ENCODE results near the gene CACNA2D4. TPM values are rescaled to one million over a fixed set of nuclear protein-coding genes. Genes with fewer than 3 reads are reported as not detected.
A peak's percentile ranks its signal among the peaks of the same experiment; 100 is the strongest.

CACNA2D4 gene
- total RNA-seq, 1 donor from 2014 or later: 5.9 TPM

DNA sequence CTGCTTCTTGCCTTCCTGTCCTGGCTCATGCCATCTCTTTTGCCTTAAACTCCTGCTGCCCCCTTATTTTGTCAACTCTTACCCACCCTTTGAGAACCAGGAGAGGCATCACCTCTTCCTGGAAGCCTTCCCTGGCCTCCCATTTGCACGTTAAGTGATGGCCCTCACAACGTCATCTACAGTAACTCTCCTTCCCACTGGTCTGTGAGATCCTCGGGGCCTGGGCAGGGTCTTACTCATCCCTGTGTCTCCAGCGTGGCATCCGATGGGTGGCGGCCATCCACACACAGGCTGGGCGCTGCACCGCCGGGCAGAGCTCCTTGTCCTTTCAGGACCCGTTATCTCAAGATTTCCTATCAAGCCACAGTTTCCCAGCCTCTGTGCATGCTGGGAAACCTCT, 16.8 kb upstream of the CACNA2D4 start:
- DNase-seq (ENCODE audit: low spot score) (no peak), ATAC-seq (no peak)
- intact Hi-C loops (cut with DNase I): loop anchor here (10.0 kb wide), 1 partner anchor 300 kb away; no protein-coding TSS in a partner anchor

DNA sequence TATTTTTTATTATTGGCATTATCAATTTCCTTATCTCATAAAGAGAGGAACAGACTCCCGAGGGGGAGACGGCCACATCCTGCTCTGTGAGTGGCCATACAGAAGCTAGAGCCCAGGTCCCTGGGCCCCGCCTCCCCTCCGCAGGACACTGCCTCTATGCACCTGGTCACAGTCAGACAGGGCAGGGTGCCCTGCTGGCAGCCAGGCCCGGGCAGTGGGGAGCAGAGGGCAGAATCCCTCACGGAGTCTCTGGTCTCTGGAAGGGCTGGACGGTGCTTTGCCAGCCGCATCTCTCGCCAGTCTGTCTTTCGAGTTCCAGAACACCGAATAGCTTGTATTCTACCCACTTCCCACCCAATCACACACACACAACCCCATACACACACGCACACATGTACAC, 16.4 kb upstream of the CACNA2D4 start:
- DNase-seq (ENCODE audit: low spot score) (no peak), ATAC-seq (no peak)
- intact Hi-C loops (cut with DNase I): loop anchor here (10.0 kb wide), 1 partner anchor 300 kb away; no protein-coding TSS in a partner anchor

DNA sequence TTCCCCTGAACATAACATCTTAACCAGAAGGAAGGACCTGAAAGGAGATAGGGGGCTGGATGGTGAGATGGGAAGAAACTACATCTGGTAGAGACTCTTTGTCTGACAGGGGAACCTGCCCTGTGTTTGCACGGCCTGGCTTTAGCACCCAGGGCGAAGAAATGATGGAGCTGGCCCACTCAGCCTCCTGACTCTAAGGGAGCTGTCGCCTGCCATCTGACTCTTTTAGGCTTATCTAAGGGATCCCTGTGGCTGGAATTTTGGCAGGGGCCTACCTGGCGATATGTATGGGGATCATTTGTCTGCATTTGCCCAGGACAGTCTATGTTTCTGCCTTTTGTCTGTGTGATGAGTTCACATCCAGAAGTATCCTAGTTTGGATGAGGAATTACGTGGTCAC, 15.6 kb upstream of the CACNA2D4 start:
- no peak for DNase-seq (ENCODE audit: low spot score)
- intact Hi-C loops (cut with DNase I): loop anchor here (10.0 kb wide), 1 partner anchor 299 kb away; no protein-coding TSS in a partner anchor
- no peak for ATAC-seq

DNA sequence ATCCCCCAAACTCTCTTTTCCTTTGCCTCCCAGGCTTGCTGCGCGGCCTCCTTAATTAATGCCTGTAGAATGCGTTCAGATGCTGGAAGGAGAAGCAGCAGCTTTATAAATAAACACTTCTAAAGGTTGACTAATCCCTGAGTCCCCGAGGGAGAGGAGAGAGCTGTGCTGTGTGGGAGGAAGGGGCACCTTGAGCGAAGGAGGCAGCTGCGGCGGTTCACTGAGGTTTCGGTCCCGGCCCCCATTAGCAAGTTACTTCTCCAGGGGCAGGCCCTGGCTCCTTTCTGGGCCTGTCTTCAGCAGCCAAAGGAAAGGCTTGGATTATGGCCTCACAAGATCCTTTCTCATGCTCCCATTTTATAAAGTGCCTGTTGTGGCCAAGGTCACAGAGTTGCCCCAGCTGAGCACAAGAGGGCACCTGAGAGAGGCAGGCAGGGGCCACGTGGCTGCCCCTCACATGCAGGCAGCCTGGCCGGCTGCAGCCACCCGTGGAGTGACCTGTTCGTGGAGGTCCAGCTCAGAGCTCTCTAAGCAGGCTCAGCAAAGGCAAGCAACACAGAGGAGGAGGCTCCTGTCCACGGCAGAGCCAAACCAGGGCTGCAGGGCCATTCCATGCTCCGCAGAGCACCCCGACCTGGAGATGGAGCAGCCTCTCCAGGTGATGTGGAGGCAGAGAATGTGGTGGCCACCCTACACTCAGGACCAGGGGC, 15.0 kb upstream of the CACNA2D4 start:
- peak; percentile 41 for DNase-seq (ENCODE audit: low spot score)

DNA sequence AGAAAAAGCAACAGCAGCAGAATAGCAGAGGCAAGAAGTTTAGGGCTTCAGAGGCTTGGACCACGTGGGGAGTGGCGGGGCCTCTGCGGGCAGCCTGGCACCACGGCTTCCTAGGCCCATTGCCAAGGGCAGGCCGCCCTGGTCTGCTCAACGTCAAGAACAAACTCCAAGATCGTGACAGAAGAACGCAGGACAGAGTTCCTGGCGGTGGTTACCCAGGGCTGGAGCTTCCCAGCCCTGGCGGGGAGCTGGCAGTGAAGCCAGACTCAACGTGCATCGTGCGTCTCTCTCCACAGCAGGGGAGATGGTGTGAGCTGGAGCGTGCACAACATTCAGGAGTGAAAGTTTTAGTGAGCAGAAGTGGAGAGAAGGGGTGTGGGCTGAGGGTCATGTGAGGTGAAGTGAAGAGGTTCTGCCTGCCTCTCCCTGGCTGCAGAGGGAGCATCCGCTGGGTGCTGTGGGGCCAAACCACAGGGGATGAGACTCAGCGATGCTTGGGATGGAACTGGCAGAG, 13.9 kb upstream of the CACNA2D4 start:
- peak; percentile 16 for ATAC-seq
- intact Hi-C loops (cut with DNase I): loop anchor here (10.0 kb wide), 1 partner anchor 298 kb away; no protein-coding TSS in a partner anchor
- DNase-seq (ENCODE audit: low spot score): peak; percentile 56

More for the DNA sequence above, 15.0 kb upstream of the CACNA2D4 start:
- peak; percentile 34 for ATAC-seq
- intact Hi-C loops (cut with DNase I): loop anchor here (10.0 kb wide), 1 partner anchor 299 kb away; no protein-coding TSS in a partner anchor

DNA sequence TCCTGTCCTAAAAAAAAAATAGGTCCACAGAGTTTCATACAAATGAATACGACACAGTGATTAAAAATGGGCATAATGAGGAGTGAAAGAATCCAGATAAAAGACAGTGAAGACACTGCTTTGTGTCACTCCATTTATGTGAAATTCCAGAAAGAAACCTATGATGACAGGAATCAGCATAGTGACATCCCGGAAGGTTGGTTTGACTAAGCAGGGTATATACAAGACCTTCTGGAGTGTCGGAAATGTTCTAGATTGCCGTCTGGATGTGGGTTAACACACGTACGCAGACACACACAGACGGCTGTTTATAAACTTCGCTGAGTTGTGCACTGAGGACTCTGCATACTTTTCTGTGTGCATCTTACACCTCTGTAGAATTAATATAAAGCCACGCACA, 13.2 kb upstream of the CACNA2D4 start:
- intact Hi-C loops (cut with DNase I): loop anchor here (10.0 kb wide), 1 partner anchor 297 kb away; no protein-coding TSS in a partner anchor
- DNase-seq (ENCODE audit: low spot score): no peak
- no peak for ATAC-seq

DNA sequence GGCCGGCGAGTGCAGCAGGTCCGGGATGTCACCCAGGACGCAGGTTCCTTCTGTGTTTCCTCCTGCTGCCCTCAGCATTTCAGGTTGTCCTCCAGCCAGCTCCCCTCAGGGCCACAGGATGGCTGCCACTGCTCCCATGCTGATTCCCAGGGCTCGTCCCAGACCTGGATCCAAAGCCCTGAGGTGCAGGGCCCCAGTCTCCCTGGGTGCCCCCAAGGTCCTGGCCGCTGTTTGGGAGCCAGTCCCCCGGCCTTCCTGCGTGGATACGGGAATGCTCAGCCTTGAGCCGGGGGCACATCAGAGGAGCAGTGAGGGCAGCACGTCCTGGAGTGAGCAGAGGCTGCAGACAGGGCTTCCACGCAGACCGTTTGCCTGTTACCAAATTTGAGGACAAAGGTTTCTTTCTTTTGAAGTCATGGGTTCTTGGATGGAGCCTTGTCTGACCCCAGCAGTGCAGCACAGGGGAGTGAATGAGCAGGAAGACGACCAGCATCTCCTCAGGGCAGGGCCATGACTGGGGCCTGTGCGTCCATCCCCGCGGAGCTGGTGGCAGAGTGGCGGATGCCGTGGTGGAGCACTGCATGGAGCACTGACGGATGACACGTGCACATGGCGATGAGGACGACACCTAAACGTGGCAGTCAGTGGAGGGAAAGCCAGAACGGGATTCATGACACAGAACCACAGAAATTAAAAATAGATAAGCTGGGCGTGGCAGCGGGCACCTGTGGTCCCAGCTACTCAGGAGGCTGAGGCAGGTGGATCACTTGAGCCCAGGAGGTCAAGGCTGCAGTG, 12.5 kb upstream of the CACNA2D4 start:
- ATAC-seq: no peak
- peak; percentile 44 for DNase-seq (ENCODE audit: low spot score)
- intact Hi-C loops (cut with DNase I): loop anchor here (10.0 kb wide), 1 partner anchor 296 kb away; no protein-coding TSS in a partner anchor

DNA sequence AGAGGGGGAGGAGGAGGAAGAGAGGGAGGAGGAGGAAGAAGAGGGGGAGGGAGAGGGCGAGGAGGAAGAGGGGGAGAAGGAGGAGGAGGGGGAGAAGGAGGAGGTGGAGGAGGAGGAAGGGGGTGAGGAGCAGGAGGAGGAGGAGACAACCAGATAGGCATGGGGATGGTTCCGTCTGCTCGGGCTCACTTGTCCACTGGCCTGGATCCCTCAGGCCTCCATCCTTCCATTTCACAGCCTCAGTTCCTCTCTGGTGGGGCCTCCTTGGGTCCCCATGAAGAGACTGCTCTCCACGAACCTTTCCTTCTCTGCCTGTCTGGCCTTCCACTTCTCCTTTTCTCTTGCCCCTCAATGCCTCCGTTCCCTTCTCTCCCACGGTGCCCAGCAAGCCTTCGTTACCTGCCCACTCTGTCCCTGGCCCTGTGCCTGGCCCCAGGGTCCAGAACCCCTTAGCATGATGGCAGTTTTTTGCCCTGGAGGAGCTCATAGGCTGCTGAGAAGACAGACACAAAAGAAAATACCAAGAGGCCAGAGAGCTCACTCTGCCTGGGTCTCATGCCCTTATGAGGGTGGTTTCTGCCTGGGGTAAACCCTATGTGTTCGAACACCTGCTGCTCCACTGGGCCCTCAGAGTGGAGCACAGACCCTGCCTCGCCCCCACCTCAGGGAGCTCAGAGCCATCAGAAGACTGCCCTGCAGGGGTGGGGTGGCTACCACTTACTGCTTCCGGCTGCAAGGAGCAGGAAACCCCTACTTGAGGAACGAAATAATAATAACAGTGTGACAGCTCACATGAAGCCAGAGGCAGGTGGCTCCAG, 11.7 kb upstream of the CACNA2D4 start:
- ATAC-seq (no peak), DNase-seq (ENCODE audit: low spot score) (peak; percentile 26)
- intact Hi-C loops (cut with DNase I): loop anchor here (10.0 kb wide), 1 partner anchor 295 kb away; no protein-coding TSS in a partner anchor

DNA sequence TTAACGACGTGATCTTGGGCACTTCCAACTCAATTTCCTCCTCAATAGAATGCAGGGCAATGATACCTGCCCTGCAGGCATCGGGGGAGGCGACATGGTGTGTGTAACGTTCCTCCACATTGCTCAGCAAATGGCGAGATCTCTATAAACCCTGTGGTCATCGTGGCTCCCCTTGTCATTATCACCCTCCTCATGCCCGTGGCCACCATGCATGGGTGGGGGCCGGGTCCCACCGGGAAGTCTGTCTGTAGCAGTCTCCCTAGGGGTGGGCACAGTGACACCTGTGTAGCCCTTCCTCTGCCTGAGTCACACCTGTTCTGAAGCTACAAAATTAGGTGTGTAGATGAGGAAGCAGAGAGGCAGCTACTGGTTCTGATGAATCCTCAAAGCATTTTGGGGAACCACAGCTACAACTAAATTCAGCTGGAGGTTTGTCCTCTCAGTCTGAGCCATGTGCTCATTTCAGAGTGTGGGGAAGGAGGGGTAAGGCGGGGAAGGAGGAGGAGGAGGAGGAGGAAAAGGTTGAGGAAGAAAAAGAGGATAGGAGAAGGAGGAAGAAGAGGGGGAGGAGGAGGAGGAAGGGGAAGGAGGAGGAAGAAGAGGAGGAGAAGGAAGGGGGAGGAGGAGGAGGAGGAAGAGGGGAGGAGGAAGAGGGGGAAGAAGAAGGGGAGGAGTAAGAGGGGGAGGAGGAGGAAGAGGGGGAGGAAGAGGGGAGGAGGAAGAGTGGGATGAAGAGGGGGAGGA, 11.0 kb upstream of the CACNA2D4 start:
- ATAC-seq (no peak), DNase-seq (ENCODE audit: low spot score) (peak; percentile 46)
- intact Hi-C loops (cut with DNase I): no loop called here

DNA sequence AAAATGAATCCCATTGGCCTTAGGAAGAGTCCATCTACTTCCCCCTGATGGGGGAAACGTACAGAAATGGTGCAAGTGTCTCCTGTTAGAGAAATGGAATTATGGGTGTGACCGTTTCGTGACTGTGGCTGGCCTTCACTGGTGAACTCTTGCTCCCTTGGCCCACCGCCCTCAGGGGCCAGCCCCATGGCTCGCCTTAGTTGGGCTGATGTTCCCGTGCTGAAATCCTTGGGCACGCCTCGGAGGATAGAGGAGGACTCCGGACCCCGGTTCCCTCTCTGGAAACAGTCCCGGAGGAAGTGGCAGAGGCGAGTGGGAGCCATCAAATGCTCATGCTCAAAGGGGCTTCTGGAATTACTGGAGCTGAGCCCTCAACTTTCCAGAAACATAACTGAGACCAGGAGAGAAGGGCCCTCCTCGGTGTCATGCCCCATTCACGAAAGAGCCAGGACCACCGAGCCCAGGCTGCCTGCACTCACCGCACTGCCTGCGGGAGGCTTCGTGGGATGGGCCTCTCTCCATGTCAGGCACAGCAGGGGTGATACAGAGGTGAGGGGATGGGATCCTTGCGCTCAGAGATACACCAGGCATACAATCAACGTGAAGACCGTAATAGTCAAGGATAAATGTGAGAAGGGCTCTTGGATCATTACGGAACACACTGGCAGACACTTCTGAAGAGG, 10.1 kb upstream of the CACNA2D4 start:
- DNase-seq (ENCODE audit: low spot score) (peak; percentile 53), ATAC-seq (no peak)
- intact Hi-C loops (cut with DNase I): no loop called here

DNA sequence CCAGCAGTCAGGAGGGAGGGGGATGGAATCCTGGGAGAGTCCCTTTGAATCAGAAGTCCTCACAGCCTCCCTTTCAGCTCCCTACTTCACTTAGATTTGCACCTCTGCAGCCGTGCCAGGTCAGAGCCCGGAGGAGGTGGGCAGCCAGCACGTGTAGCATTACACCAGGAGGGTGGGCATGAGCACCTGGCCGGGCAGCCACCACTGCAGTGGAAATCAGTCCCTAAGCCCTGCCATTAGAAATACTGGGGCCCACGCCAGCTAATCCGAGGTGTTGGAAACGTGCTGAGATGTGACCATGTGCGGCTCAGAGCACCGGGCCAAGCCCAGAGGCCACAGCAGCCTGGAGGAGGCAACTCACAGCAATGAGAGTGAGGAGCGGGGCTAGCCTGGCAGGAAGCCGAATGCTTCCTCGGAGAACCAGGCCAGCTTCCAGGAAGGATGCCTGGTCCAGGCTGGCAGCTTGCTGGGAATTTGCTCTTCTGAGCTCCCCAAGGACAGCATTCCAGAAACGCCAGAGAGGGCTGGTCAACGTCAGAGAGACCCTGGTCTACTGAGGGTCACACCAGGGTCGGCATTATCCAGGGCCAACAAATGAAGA, 9.4 kb upstream of the CACNA2D4 start:
- intact Hi-C loops (cut with DNase I): no loop called here

DNA sequence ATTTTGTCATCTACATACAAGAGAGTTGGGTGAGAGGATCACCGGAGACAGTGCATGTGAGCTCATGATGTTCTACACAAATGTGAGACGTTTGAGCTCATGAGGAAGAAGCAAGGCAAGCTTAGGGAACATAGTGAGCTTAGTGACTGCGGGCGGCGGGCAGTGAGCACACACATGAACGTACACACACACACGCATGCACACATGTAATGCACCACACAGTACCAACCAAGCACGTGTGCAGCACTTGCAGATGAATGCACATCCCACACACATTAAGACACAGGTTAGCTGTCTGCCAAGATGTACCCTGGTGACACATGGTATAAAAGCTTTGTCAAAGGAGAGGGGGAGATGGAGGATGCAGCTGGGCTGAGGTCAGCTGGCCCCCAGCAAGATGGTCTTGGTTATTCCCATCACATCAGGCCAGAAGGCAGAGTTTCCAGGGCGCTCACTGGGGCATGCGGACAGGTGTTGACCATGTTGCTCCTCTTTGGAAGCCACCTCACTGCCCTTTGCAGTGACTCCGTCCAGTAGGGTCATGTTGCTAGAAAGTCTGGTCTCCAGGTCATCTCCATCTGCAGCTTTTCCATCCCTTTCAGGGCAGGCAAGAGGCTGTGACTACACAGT, 8.7 kb upstream of the CACNA2D4 start:
- intact Hi-C loops (cut with DNase I): no loop called here
- no peak for ATAC-seq
- no peak for DNase-seq (ENCODE audit: low spot score)

More for the DNA sequence above, 9.4 kb upstream of the CACNA2D4 start:
- DNase-seq (ENCODE audit: low spot score) (peak; percentile 49), ATAC-seq (no peak)

DNA sequence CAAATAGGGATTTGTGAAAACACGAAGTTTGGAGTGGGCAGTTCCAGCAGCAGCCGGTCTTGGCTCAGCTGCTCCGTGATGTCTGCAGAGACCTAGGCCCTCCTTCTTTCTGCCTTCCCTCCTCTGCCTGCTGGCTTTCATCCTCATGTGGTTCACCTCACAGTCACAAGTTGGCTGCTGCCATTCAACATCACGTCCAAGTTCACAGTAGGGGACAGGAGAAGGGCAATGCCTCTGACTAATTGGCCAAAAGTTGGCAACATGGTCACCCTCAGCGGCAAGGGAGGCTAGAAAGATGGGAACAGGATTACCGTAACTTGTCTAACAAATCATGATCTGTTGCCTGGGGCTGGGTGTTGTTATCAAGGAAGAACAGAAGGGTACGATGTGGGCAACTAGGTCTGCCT, 7.8 kb upstream of the CACNA2D4 start:
- DNase-seq (ENCODE audit: low spot score) (no peak), ATAC-seq (no peak)
- intact Hi-C loops (cut with DNase I): no loop called here

DNA sequence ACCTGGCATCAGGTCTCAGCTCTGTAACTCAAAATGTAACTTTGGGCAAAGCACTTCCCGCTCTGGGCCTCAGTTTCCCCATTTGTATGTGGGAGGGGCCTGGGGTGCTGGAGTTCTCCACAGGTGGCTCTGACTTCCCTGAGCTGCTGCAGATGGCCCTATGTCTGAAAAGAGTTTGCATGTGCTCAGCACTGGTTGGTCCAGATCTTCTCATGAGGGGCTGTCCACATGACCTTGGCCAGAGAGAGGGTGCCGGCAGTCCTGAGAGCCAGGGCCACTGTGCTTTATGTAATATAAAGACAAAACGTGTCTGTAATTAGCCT, 7.2 kb upstream of the CACNA2D4 start:
- intact Hi-C loops (cut with DNase I): no loop called here
- DNase-seq (ENCODE audit: low spot score): no peak
- ATAC-seq: no peak

DNA sequence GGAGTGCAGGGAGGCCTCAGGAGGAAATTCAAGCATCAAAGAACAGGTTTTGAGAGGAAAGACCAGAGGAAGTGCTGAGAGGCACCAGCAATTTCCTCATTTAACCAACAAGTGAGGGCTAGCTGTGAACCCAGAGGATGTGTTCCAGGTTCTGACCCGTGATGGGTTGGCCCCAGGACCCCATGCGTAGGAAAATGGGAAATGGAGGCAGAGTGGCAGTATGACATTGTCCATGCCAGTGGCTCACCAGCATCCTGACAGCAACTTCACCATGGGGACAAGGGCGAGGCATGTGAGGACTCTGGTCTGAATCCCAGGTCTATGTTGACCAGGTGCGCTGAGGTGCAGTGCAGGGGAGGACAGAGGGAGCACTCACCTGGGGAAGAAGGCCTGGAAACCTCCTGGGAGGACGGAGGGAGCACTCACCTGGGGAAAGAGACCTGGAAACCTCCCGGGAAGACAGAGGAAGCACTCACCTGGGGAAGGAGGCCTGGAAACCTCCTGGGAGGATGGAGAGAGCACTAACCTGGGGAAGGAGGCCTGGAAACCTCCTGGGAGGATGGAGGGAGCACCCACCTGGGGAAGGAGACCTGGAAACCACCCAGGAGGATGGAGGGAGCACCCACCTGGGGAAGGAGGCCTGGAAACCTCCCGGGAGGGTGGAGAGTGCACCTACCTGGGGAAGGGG, 6.7 kb upstream of the CACNA2D4 start:
- intact Hi-C loops (cut with DNase I): no loop called here
- ATAC-seq: no peak
- peak; percentile 45 for DNase-seq (ENCODE audit: low spot score)

DNA sequence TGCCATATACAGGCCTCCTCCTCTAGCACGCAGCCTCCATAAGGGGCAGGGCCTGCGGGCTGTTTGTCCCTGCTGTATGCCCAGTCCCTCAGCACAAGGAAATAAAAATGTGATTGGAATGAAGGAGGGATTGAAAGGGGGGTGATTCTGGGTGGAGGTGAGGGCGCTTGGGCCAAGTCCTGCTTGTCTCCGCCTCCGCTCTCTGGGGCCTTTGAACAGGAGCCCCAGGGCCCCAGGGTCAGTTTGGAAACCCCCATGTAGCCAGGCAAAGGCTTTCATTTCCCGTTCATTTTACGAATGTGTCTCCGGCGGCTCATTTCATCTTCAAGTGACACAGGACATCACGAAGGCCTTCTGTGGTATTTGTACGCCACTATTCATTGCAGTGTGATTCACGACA, 4.5 kb upstream of the CACNA2D4 start:
- DNase-seq (ENCODE audit: low spot score) (peak; percentile 38), ATAC-seq (no peak)
- intact Hi-C loops (cut with DNase I): no loop called here
